ENCODE data around the gene LRP1-AS.

GRCh38 chr12:57169046-57169795 lies 21.8 kb upstream of the LRP1-AS start:
- TF ChIP-seq CTCF (IDR thresholded peaks at IDR 0.05) (no peak), POLR2A (IDR thresholded peaks at IDR 0.05) (no peak)
